ENCODE results near the gene PEAK1.

GRCh38 chr15:77118882-77119321 is 301.0 kb downstream of the PEAK1 start:
- TF ChIP-seq CTCF (IDR thresholded peaks at IDR 0.05) (peak; percentile 73), SIN3A (IDR thresholded peaks at IDR 0.05; ENCODE audit: borderline replicate concordance, insufficient read depth, low read depth, low read length) (no peak), TCF7L2 (IDR thresholded peaks at IDR 0.05; ENCODE audit: low read depth, low read length) (no peak), POLR2AphosphoS5 (IDR thresholded peaks at IDR 0.05; ENCODE audit: low read depth, low read length) (no peak)
